ENCODE measurements around the gene ANKRD23. TPM values are rescaled to one million over a fixed set of nuclear protein-coding genes. Genes with fewer than 3 reads are reported as not detected.

The ANKRD23 gene
- total RNA-seq, 4 donors from 2014 or later, result 7.4 to 14.0 (median 8.9) TPM

DNA sequence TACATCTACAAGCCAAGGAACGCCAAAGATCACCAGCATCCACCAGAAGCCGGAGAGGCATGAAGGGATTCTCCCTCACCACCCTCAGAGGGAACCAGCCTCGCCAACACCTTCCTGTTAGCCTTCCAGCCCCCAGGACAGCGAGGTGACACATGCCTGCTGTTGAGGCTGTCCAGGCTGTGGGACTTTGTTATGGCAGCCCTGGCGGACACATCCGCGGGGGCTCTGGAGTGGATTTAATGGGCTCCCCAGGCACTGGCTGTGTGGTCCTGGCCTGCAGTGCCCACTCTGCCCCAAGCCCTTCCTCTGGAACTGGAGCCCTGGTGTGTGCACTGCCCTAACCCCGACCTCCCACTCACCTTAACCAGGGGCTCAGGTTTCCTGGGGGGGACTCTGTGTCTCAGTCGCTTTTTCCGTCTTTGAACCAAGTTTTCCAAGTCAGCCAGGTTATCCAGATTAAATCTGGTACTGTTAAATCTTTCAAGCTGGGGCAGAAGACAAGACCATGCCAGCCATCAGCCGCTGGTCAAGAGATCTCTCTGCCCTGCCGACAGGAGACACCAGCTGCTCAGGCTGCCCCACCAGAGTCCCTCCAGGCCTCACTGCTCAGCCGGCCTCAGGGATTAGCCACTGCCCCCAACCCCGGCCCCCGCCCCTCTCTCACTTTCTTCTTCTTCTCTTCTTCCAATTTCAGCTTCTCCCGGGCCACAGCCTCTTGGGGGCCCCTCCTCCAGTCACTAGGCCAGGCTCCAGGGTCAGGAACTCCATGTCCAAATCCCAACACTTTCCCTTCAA is 1.9 kb downstream of the ANKRD23 start:
- H3K4me1 ChIP-seq, result peaks cover 0 to 14% (median 6%) of the 10 kb centered on the region in 4 donors
- H3K27ac ChIP-seq, result no peak overlapping the region
- peak in 1 of 3 donors; percentile 43 for DNase-seq
- no peaks in the 10 kb centered on the region for H3K9me3 ChIP-seq
- H3K4me3 ChIP-seq, result no peak overlapping the region
- H3K27me3 ChIP-seq, result no peaks in the 10 kb centered on the region
- TF ChIP-seq, protein P1, sequence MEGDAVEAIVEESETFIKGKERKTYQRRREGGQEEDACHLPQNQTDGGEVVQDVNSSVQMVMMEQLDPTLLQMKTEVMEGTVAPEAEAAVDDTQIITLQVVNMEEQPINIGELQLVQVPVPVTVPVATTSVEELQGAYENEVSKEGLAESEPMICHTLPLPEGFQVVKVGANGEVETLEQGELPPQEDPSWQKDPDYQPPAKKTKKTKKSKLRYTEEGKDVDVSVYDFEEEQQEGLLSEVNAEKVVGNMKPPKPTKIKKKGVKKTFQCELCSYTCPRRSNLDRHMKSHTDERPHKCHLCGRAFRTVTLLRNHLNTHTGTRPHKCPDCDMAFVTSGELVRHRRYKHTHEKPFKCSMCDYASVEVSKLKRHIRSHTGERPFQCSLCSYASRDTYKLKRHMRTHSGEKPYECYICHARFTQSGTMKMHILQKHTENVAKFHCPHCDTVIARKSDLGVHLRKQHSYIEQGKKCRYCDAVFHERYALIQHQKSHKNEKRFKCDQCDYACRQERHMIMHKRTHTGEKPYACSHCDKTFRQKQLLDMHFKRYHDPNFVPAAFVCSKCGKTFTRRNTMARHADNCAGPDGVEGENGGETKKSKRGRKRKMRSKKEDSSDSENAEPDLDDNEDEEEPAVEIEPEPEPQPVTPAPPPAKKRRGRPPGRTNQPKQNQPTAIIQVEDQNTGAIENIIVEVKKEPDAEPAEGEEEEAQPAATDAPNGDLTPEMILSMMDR (IDR thresholded peaks at IDR 0.05), result no peak
- TF ChIP-seq POLR2A (IDR thresholded peaks at IDR 0.05), result no peak
- peaks cover 0 to 21% (median 0%) of the 10 kb centered on the region in 3 donors for H3K36me3 ChIP-seq

DNA sequence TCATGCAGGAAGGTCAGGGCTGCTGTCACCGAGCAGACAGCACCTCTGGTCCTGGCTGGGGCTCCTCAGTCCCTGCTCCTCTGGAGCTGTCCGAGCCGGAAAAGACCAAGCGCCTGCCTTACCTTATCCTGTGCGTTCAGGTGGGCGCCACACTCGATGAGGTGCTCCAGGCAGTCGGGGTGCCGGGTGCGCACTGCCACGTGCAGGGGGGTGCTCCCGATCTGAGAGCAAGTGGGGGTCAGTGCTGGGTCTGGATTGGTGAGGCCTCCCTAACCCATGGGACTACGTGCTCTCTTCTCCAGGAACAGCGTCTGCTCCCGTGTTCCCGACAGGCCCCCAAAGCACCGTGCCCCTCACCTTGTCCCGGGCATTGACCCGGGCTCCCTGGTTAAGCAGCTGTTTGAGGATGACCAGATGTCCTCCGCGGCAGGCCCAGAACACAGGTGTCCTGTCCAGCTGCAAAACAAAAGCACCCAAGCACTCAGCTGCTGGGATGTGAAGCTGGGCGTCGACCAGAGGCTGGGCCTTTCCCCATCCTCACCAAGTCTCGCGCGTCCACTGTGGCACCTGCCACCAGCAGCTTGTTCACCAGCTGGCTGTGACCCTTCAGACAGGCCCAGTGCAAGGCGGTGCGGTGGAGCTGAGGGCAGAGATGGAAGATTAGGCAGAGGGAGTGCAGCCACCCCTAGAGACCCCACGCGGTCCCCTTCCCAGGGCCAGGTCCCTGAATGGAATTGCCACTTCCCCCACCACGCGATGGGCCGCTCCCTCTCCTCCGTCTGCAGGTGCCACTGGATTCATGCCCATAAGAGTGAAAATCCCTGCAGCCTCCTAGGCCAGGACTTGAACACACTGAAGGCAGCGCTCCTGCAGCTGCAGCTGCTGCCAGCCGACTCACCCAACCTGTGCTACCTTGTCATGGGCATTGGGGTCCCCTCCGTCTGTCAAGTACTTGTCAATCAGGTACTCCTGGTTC is 3.7 kb downstream of the ANKRD23 start:
- Histone ChIP-seq H3K36me3 (peaks cover 0 to 24% (median 0%) of the 10 kb centered on the region in 3 donors), H3K4me1 (peaks cover 0 to 14% (median 6%) of the 10 kb centered on the region in 4 donors), H3K4me3 (peak overlapping the region in 1 of 4 donors; percentile 41), H3K9me3 (no peaks in the 10 kb centered on the region), H3K27ac (peak overlapping the region in 1 of 4 donors; percentile 71), H3K27me3 (no peaks in the 10 kb centered on the region)
- TF ChIP-seq POLR2A (IDR thresholded peaks at IDR 0.05), result no peak
- TF ChIP-seq, protein P1 (IDR thresholded peaks at IDR 0.05), result no peak
- DNase-seq, result no peak

DNA sequence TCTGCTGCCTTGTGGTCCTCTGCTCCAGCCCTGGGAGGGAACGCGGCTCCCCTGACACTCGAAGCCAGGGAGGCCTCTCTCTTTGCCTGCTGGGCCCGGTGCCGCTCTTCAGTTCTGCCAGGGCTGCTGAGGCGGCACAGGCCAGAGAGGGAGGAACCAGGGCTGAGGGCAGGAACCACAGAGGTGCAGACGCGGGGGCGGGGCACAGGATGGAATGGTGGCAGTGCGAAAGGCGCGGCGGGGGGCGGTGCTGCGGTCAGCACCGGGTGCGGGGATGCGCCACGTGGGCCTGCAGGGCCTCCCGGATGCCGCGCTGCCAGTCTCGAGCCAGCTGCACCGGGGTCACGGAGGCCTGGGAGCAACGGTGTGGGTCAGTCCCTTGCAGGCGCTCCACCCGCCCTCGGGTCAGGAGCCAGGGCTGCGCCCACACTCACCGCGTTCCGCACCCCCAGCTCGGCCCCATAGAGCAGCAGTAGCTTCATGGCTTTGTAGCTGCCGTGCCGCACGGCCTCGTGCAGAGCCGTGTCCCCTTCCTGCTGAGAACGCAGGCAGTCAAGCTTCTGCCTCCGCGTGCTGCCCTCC is 4.4 kb downstream of the ANKRD23 start:
- peak; percentile 63 to 97 (median 95) for DNase-seq
- no peaks in the 10 kb centered on the region for H3K27me3 ChIP-seq
- peaks cover 0 to 22% (median 0%) of the 10 kb centered on the region in 3 donors for H3K36me3 ChIP-seq
- TF ChIP-seq POLR2A (IDR thresholded peaks at IDR 0.05), result no peak
- TF ChIP-seq, protein P1 (IDR thresholded peaks at IDR 0.05), result no peak
- H3K4me3 ChIP-seq, result peak overlapping the region; percentile 13 to 41 (median 22)
- H3K27ac ChIP-seq, result peak overlapping the region in 2 of 4 donors; percentile 4 to 71
- H3K4me1 ChIP-seq, result peaks cover 0 to 14% (median 6%) of the 10 kb centered on the region in 4 donors
- no peaks in the 10 kb centered on the region for H3K9me3 ChIP-seq

- no peak for DNase-seq
- H3K27ac ChIP-seq, result peak overlapping the region in 2 of 4 donors; percentile 4 to 71
- peak overlapping the region in 1 of 4 donors; percentile 41 for H3K4me3 ChIP-seq
Measured at GRCh38 chr2:96838345-96839292, 5.2 kb downstream of the ANKRD23 start.

More at GRCh38 chr2:96838345-96839292, 5.2 kb downstream of the ANKRD23 start:
- Histone ChIP-seq H3K4me1 (peaks cover 0 to 14% (median 7%) of the 10 kb centered on the region in 4 donors), H3K9me3 (no peaks in the 10 kb centered on the region), H3K27me3 (no peaks in the 10 kb centered on the region), H3K36me3 (peaks cover 0 to 22% (median 0%) of the 10 kb centered on the region in 3 donors)
- TF ChIP-seq, protein P1 (IDR thresholded peaks at IDR 0.05), result no peak
- TF ChIP-seq POLR2A (IDR thresholded peaks at IDR 0.05), result no peak
